NCI-H2081 (cell line): ENCODE measurements around the gene TBXAS1.
"Not testable (repeated sequence)": the region's sequence is repeated elsewhere in the genome, so short reads cannot be mapped to it uniquely, and the experiment has no call there.

ENCODE experiments used
- DNase-seq, 2 experiments: peaks; one replicate each; lab custom pipeline; 2025; lab: John Stamatoyannopoulos, UW

Gene TBXAS1

DNA sequence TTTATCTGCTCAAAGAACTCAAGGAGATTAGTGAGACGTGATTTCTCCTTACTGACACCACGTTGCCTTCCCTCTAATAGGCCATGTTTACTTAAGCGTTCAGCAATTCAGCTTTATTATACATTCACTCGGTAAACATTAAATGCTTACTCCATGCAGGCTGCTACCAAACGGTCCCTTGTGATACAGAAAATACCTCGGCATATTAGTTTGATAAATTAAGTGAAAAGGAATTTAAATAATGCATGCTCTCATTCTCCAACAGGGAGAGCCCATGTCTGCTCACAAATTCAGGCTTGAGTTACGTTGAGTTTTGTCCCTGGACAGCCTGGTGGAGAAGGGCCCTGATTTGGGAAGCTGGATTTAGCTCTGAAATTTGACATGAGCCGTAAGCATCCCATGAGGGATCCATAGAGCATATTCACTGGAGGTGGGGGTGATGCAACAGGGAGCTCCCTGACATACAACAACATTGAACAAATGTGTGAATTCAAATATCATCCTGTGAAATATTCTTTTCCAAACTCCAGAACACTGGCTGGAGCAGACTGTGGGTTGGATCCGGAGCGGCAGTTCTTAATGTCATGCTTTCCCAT, 86.3 kb downstream of the TBXAS1 start:
- no peak for DNase-seq

DNA sequence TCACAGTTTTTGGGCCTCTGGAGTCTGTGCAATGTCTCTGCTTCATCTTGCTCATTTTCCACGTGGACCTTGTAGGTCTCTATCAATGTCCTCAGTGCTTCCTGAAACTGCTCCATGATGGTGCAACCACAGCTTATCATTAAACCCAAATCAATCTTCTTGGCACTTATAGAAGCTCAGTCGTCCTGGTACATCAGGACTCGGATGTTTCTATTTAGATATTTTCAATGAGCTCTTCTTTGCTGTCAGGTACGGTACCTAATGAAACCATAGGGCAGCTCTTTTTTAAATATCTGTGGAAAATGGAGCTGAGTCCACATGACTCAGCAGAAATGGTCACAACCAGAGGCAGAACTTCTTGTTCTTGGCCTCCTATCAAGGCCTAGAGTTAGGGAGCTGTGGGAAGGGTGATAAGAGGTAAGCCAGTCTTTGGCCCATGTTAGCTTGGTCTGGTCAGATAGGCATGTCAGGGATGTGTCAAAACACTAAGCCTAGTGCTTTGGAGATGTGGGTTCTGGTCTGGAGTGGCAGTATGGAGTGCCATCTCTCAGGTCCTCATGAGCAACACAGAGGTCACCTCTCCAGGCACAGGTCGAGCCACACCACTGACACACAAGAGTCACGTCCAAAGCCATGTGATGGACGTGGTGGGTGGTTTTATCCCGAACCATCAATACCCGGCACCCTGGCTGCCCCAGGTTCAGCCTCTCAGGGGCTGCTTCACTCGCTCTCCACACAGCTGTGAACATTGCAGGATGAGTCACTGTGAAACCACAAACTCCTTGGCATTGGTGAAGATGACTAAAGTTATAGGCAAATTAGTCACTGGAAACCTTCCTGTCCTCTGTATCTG, 87.0 kb downstream of the TBXAS1 start:
- DNase-seq, result no peak

DNA sequence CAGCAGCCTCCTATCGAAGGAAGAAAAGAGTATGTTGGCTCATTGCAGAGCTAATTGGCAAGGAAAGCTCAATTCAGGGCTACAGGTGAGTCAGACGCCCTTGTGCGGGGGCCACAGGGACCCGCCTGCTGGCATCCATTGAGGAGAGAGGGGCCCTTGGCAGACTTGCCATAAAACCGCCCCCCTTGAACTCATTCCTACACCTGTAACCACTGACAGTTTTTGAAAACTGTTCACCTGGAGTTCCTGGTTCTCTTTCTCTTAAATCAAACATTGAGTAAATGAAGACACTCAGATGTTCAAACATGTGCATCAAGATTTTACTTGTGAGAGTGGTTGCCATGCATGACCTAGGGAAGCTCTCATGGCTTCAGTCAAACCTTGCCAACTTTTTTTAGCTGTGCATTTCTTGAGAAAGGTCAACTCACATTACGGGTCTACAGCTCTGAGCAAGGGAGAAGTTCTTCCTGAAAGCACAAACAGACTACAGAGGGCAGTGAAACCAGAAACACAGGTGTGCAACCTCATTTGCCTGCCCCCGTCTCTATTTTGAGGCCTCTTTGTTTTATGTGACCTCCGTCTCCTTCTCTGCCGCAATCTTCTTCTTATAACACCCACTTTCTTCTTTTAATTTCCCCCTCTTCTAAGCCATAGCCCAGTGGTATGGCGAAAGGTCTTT, 87.8 kb downstream of the TBXAS1 start:
- no peak for DNase-seq

DNA sequence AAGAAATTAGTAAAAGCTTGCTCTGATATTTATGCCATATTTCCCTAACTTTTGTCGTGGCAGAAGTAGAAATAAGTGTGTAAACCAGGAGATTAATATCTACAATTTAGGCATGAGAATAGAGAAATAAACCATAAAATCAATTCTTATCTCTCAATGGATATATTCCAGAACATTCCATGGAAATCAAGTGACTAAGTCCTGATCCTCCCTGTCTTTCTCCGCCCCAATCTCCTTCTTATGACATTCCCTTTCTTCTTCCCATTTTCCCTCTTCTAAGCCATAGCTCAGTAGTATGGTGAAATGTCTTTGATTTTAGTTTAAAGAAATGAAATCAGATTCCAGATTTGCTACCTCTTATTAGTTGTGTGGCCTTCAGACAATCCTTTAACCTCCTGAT, 88.8 kb downstream of the TBXAS1 start:
- DNase-seq, result no peak

DNA sequence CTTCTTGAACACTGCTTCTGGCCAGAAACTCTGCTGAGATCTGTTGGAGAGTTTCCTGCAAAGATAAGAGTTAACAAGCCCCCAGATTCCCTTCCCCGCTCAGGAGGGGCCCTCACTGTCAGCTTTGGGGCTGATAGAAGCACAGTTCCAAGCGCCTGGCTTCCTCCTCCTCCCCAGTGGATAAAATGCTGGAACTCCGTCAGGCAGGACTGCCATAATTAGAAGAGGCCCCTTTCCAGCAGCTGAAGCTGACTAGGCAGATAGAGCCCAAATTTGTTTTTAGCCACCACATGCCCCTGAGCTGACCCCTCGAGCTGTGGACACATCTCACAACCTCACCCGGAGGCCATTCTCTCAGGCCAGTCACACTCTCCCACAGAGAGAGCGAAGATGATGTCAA, 89.4 kb downstream of the TBXAS1 start:
- DNase-seq, result no peak

- DNase-seq, result no peak
These were observed 94.0 kb downstream of the TBXAS1 start for GRCh38 chr7:139923090-139923489.

DNA sequence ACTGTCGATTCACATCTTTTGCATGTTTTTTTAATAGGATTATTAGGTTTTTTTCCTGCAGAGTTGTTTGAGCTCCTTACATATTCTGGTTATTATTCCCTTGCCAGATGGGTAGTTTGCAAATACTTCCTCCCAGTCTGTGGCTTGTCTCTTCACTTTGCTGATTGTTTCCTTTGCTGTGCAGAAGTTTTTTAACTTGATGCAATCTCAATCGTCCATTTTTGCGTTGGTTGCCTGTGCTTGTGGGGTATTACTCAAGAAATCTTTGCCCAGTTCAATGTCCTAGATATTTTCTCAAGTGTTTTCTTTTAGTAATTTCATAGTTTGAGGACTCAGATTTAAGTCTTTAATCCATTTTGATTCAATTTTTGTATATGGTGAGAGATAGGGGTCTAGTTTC, 95.4 kb downstream of the TBXAS1 start:
- no peak for DNase-seq

GRCh38 chr7:139929221-139929620, 100.2 kb downstream of the TBXAS1 start:
- not testable (repeated sequence) for DNase-seq

- no peak for DNase-seq
These were observed 101.4 kb downstream of the TBXAS1 start for GRCh38 chr7:139930286-139930965.

DNA sequence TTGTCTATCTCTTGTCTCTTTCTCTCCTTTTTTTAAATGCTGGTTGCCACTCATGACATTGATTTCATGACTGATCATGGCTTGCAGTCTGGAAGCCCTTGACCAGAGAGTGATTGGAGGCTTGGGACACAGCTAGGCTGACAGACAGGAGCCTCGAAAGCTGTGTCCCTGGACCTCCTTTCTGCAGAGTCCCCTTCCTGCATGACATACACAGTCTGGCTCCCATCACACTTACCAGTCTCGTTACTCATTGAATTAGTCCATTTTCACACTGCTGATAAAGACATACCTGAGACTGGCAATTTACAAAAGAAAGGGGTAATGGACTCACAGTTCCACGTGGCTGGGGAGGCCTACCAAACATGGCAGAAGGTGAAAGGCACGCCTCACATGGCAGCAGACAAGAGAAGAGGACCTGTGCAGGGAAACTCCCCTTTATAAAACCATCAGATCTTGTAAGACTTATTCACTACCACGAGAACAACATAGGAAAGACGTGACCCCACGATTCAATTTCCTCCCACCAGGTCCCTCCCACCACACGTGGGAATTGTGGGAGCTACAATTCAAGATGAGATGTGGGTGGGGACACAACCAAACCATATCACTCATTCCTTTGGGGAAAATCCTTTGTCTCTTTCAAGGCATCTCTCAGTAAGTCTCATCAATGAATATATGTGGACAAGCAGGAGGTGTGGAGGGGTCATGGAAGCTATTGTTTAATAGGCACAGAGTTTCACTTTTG, 102.3 kb downstream of the TBXAS1 start:
- DNase-seq, result no peak

DNA sequence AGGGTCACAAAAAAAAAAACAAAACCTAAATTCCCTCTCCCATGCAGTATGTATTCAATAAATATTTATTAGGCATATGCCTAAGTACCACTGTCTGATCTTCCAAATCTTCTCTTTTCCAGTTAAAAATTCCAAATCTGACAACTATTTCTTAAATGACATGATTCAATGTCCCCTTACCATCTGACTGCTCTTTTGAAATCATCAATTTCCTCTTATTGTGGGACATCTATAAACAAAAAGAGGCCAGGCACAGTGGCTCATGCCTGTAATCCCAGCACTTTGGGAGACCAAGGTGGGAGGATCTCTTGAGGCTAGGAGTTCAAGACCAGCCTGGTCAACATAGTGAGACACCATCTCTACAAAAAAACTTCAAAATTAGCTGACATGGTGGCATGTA, 103.5 kb downstream of the TBXAS1 start:
- no peak for DNase-seq

- no peak for DNase-seq
These were observed 107.8 kb downstream of the TBXAS1 start for GRCh38 chr7:139936760-139937310.

- no peak for DNase-seq
These were observed 108.7 kb downstream of the TBXAS1 start for GRCh38 chr7:139937715-139938114.

GRCh38 chr7:139940866-139941265, 111.8 kb downstream of the TBXAS1 start:
- DNase-seq, result no peak

DNA sequence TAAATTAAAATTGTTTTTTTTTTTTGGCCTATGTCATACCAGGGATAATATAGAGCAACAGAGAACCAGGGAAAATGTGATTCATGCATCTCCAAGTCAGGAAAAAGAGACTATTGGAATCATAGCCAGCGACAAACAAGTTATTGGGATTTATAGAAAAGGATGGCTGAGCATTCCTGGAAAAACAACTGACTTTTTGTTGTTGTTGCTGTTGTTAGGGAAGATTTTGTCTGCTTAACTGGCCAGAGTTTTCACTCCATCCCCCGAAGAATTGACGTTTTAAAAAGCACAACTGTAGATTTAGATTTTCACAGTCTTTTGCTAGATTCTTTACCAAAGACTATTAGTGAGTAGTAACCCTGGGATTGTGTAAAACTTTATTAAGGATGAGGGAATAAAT, 112.4 kb downstream of the TBXAS1 start:
- DNase-seq, result no peak

DNA sequence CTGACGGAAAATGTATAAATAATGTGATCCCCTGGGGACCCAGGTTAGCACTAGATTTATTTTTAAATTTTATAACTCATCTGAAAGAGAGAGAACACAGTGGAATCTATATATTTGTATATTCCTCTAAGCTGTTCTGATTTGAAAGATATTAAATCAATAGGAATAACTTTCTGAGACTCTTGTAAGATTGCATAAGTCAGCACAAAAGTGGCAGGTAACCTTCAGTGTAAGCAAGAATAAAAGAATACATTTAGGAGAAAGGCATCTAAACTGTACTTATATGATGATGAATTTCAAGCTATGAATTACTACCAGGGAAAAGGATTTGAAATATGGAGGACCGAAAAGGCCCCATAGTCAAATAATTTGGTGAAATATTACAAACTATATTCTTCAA, 112.8 kb downstream of the TBXAS1 start:
- no peak for DNase-seq

- DNase-seq, result no peak
These were observed 113.6 kb downstream of the TBXAS1 start for GRCh38 chr7:139942636-139943035.

GRCh38 chr7:139943401-139943800, 114.3 kb downstream of the TBXAS1 start:
- DNase-seq, result peak; percentile 82 to 96

- DNase-seq, result no peak
These were observed 115.2 kb downstream of the TBXAS1 start for GRCh38 chr7:139944248-139944647.

- DNase-seq, result no peak
These were observed 117.5 kb downstream of the TBXAS1 start for GRCh38 chr7:139946533-139946932.

- DNase-seq, result no peak
These were observed 118.0 kb downstream of the TBXAS1 start for GRCh38 chr7:139947021-139947420.
